ENCODE results near the gene L2HGDH. TPM values are rescaled to one million over a fixed set of nuclear protein-coding genes. Genes with fewer than 3 reads are reported as not detected.
A peak's percentile ranks its signal among the peaks of the same experiment; 100 is the strongest.

L2HGDH gene
- total RNA-seq, 1 donor from 2014 or later, result 5.2 TPM

DNA sequence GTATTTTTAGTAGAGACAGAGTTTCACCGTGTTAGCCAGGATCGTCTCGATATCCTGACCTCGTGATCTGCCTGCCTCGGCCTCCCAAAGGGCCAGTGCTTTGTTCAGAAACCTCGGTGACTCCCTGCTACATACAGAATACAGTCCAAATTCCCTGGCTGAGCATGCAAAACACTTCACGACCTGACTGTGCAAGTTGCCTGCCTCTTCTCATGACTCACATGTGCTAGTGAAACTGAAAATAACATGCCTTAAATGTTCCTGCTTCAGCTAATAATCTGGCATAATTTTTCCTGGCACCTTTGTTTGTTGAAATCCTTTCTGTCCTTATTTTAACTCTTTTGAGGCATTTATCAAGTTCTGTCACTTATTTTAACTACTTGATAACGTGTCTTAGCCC is 8.3 kb upstream of the L2HGDH start:
- H3K4me1 Mint-ChIP-seq (ENCODE audit: low read depth, unreplicated experiment), result peaks cover 11% of the 10 kb centered on the region
- Histone ChIP-seq H3K9me3 (ENCODE audit: insufficient read depth, low read depth, low read length) (no peaks in the 10 kb centered on the region), H3K27me3 (ENCODE audit: insufficient read depth, low read length) (no peaks in the 10 kb centered on the region), H2AFZ (ENCODE audit: low read depth, low read length) (no peak overlapping the region), H3K27ac (ENCODE audit: low read depth, low read length) (peak overlapping the region; percentile 93), H4K20me1 (ENCODE audit: insufficient read depth, low read length) (peaks cover 13% of the 10 kb centered on the region), H3K4me1 (ENCODE audit: insufficient read depth, low read length) (peaks cover 7% of the 10 kb centered on the region), H3K79me2 (ENCODE audit: insufficient read depth, low read length) (peaks cover 24% of the 10 kb centered on the region), H3K9ac (ENCODE audit: low read length) (peak overlapping the region; percentile 80), H3K4me2 (ENCODE audit: low read length) (peak overlapping the region; percentile 74), H3K4me3 (ENCODE audit: insufficient read depth, low read depth, low read length) (no peak overlapping the region), H3K36me3 (ENCODE audit: insufficient read depth, low read length) (peaks cover 7% of the 10 kb centered on the region)
- H3K4me3 Mint-ChIP-seq (ENCODE audit: unreplicated experiment), result no peak overlapping the region
- no peaks in the 10 kb centered on the region for H3K27me3 Mint-ChIP-seq (ENCODE audit: low read depth, unreplicated experiment)
- no peak overlapping the region for H3K27ac Mint-ChIP-seq (ENCODE audit: unreplicated experiment)
- DNase-seq (ENCODE audit: low read depth) (peak; percentile 51), FAIRE-seq (no peak)
- TF ChIP-seq EZH2 (IDR thresholded peaks at IDR 0.05; ENCODE audit: insufficient read depth, low read length) (no peak), CTCF (IDR thresholded peaks at IDR 0.05; ENCODE audit: insufficient read depth, low read depth, low read length) (no peak)
- H3K9me3 Mint-ChIP-seq (ENCODE audit: unreplicated experiment), result no peaks in the 10 kb centered on the region
- no peaks in the 10 kb centered on the region for H3K36me3 Mint-ChIP-seq (ENCODE audit: low read depth, unreplicated experiment)

DNA sequence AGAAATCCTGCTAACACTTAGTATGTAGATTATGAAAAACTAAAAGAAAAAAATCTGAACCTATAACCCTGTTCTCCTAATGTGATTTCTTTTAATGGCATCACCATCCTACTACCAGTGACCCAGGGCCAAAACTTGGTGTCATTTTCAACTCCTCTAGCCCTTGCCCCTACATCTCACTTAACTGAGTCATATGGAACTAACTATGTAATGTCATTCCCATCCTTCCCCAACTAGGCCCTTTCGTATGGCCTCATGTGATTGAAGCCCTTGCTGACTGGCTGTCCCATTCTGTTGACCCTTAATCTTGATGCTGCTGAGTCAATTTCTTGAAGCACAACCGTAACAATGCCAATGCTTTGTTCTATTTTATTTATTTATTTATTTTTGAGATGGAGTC is 7.7 kb upstream of the L2HGDH start:
- no peaks in the 10 kb centered on the region for H3K27me3 ChIP-seq (ENCODE audit: insufficient read depth, low read length)
- peaks cover 4% of the 10 kb centered on the region for H3K36me3 ChIP-seq (ENCODE audit: insufficient read depth, low read length)
- no peaks in the 10 kb centered on the region for H3K9me3 Mint-ChIP-seq (ENCODE audit: unreplicated experiment)
- H3K4me1 ChIP-seq (ENCODE audit: insufficient read depth, low read length), result peaks cover 7% of the 10 kb centered on the region
- H3K27ac Mint-ChIP-seq (ENCODE audit: unreplicated experiment), result peak overlapping the region; percentile 79
- DNase-seq (ENCODE audit: low read depth) (no peak), FAIRE-seq (no peak)
- no peak overlapping the region for H2AFZ ChIP-seq (ENCODE audit: low read depth, low read length)
- TF ChIP-seq CTCF (IDR thresholded peaks at IDR 0.05; ENCODE audit: insufficient read depth, low read depth, low read length) (no peak), EZH2 (IDR thresholded peaks at IDR 0.05; ENCODE audit: insufficient read depth, low read length) (no peak)
- no peak overlapping the region for H3K4me2 ChIP-seq (ENCODE audit: low read length)
- H4K20me1 ChIP-seq (ENCODE audit: insufficient read depth, low read length), result peaks cover 13% of the 10 kb centered on the region
- H3K27me3 Mint-ChIP-seq (ENCODE audit: low read depth, unreplicated experiment), result no peaks in the 10 kb centered on the region
- H3K4me1 Mint-ChIP-seq (ENCODE audit: low read depth, unreplicated experiment), result peaks cover 11% of the 10 kb centered on the region
- H3K36me3 Mint-ChIP-seq (ENCODE audit: low read depth, unreplicated experiment), result no peaks in the 10 kb centered on the region
- H3K9me3 ChIP-seq (ENCODE audit: insufficient read depth, low read depth, low read length), result no peaks in the 10 kb centered on the region
- no peak overlapping the region for H3K9ac ChIP-seq (ENCODE audit: low read length)
- H3K27ac ChIP-seq (ENCODE audit: low read depth, low read length), result no peak overlapping the region
- no peak overlapping the region for H3K4me3 ChIP-seq (ENCODE audit: insufficient read depth, low read depth, low read length)
- H3K4me3 Mint-ChIP-seq (ENCODE audit: unreplicated experiment), result no peak overlapping the region
- H3K79me2 ChIP-seq (ENCODE audit: insufficient read depth, low read length), result peaks cover 24% of the 10 kb centered on the region

DNA sequence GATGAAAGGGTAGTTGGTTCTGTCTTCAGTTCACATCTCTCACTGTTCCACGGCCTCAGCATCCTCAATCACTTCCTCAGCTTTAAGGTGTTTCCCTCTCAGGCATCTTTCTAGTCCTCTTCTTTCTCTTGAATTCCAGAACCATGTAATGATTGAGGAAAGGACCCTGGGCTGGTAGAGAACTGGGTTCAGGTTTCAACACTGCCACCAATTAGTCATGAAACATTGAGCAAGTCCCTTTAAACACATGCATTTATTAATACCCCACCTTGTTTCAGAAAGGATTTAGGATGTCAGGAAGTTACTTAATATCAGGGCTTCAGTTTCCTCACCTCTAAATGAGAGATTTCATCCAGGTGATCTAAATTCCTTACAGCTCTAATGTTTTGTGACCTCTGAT is 7.3 kb upstream of the L2HGDH start:
- H3K79me2 ChIP-seq (ENCODE audit: insufficient read depth, low read length), result peaks cover 24% of the 10 kb centered on the region
- DNase-seq (ENCODE audit: low read depth) (no peak), FAIRE-seq (no peak)
- peaks cover 7% of the 10 kb centered on the region for H3K4me1 ChIP-seq (ENCODE audit: insufficient read depth, low read length)
- no peak for TF ChIP-seq EZH2 (IDR thresholded peaks at IDR 0.05; ENCODE audit: insufficient read depth, low read length)
- no peak for TF ChIP-seq CTCF (IDR thresholded peaks at IDR 0.05; ENCODE audit: insufficient read depth, low read depth, low read length)
- Mint-ChIP-seq H3K4me1 (ENCODE audit: low read depth, unreplicated experiment) (peaks cover 11% of the 10 kb centered on the region), H3K9me3 (ENCODE audit: unreplicated experiment) (no peaks in the 10 kb centered on the region), H3K36me3 (ENCODE audit: low read depth, unreplicated experiment) (no peaks in the 10 kb centered on the region), H3K4me3 (ENCODE audit: unreplicated experiment) (peak overlapping the region; percentile 68), H3K27ac (ENCODE audit: unreplicated experiment) (peak overlapping the region; percentile 79), H3K27me3 (ENCODE audit: low read depth, unreplicated experiment) (no peaks in the 10 kb centered on the region)
- no peak overlapping the region for H3K4me2 ChIP-seq (ENCODE audit: low read length)
- H3K4me3 ChIP-seq (ENCODE audit: insufficient read depth, low read depth, low read length), result no peak overlapping the region
- no peaks in the 10 kb centered on the region for H3K9me3 ChIP-seq (ENCODE audit: insufficient read depth, low read depth, low read length)
- peaks cover 4% of the 10 kb centered on the region for H3K36me3 ChIP-seq (ENCODE audit: insufficient read depth, low read length)
- peaks cover 13% of the 10 kb centered on the region for H4K20me1 ChIP-seq (ENCODE audit: insufficient read depth, low read length)
- H3K27ac ChIP-seq (ENCODE audit: low read depth, low read length), result no peak overlapping the region
- no peak overlapping the region for H2AFZ ChIP-seq (ENCODE audit: low read depth, low read length)
- no peak overlapping the region for H3K9ac ChIP-seq (ENCODE audit: low read length)
- H3K27me3 ChIP-seq (ENCODE audit: insufficient read depth, low read length), result no peaks in the 10 kb centered on the region
